ENCODE measurements around the gene SMCO2. TPM values are rescaled to one million over a fixed set of nuclear protein-coding genes. Genes with fewer than 3 reads are reported as not detected.

Gene SMCO2
- total RNA-seq, 2 donors from 2014 or later = 0.41 TPM; not detected in 1

GRCh38 chr12:27521066-27521465, 74.5 kb downstream of the SMCO2 start:
- H3K36me3 ChIP-seq = no peaks in the 10 kb centered on the region
- H3K27ac ChIP-seq = no peak overlapping the region
- DNase-seq (ENCODE audit: low spot score) = no peak
- 49% methylated on average over 4 of the region's 4 CpGs for WGBS
- no peaks in the 10 kb centered on the region for H3K27me3 ChIP-seq (replicated peaks; ENCODE audit: insufficient read depth)
- no peak for TF ChIP-seq CTCF (IDR thresholded peaks at IDR 0.05)
- TF ChIP-seq POLR2A (IDR thresholded peaks at IDR 0.05) = no peak
- no peaks in the 10 kb centered on the region for H3K4me1 ChIP-seq (replicated peaks)
- H3K4me3 ChIP-seq = no peak overlapping the region
- H3K9me3 ChIP-seq = no peaks in the 10 kb centered on the region
- intact Hi-C loops (cut with DNase I) = loop anchor here (5.0 kb wide), 2 partner anchors 84 to 116 kb away; no protein-coding TSS in a partner anchor

- no peak overlapping the region for H3K4me3 ChIP-seq
- WGBS = 93% methylated on average over 4 of the region's 4 CpGs
- intact Hi-C loops (cut with DNase I) = loop anchor here (5.0 kb wide), 2 partner anchors 85 to 115 kb away; no protein-coding TSS in a partner anchor
- H3K4me1 ChIP-seq (replicated peaks) = no peaks in the 10 kb centered on the region
- no peaks in the 10 kb centered on the region for H3K36me3 ChIP-seq
- no peaks in the 10 kb centered on the region for H3K27me3 ChIP-seq (replicated peaks; ENCODE audit: insufficient read depth)
- H3K27ac ChIP-seq = no peak overlapping the region
- no peaks in the 10 kb centered on the region for H3K9me3 ChIP-seq
- no peak for DNase-seq (ENCODE audit: low spot score)
- TF ChIP-seq POLR2A (IDR thresholded peaks at IDR 0.05) = no peak
- no peak for TF ChIP-seq POLR2AphosphoS5 (IDR thresholded peaks at IDR 0.05)
These were observed 75.4 kb downstream of the SMCO2 start for GRCh38 chr12:27521981-27522380.

- Histone ChIP-seq H3K4me1 (replicated peaks) (no peaks in the 10 kb centered on the region), H3K27ac (peak overlapping the region; percentile 85 to 88), H3K36me3 (no peaks in the 10 kb centered on the region), H3K4me3 (peak overlapping the region; percentile 65 to 67), H3K27me3 (replicated peaks; ENCODE audit: insufficient read depth) (no peaks in the 10 kb centered on the region), H3K9me3 (no peaks in the 10 kb centered on the region)
- intact Hi-C loops (cut with DNase I) = loop anchor here (5.0 kb wide), 2 partner anchors 86 to 114 kb away; no protein-coding TSS in a partner anchor
- TF ChIP-seq POLR2A (IDR thresholded peaks at IDR 0.05) = no peak
- WGBS = 0% methylated on average over 6 of the region's 6 CpGs
- DNase-seq (ENCODE audit: low spot score) = no peak
These were observed 76.7 kb downstream of the SMCO2 start for GRCh38 chr12:27523305-27523641.

- DNase-seq (ENCODE audit: low spot score) = peak; percentile 99
- TF ChIP-seq POLR2AphosphoS5 (IDR thresholded peaks at IDR 0.05) (peak; percentile 95), POLR2A (IDR thresholded peaks at IDR 0.05) (peak; percentile 89), CTCF (IDR thresholded peaks at IDR 0.05) (peak in 1 of 4 experiments; percentile 40)
- no peaks in the 10 kb centered on the region for H3K27me3 ChIP-seq (replicated peaks; ENCODE audit: insufficient read depth)
- H3K4me3 ChIP-seq = peak within 1 kb of the TSS; percentile 65 to 67
- peak within 1 kb of the TSS; percentile 85 to 88 for H3K27ac ChIP-seq
- WGBS = under 1% methylated on average over 41 of the region's 41 CpGs
- H3K4me1 ChIP-seq (replicated peaks) = no peaks in the 10 kb centered on the region
- H3K9me3 ChIP-seq = no peaks in the 10 kb centered on the region
- intact Hi-C loops (cut with DNase I) = loop anchor here (5.0 kb wide), 2 partner anchors 87 to 113 kb away; no protein-coding TSS in a partner anchor
- no peaks in the 10 kb centered on the region for H3K36me3 ChIP-seq
These were observed 77.3 kb downstream of the SMCO2 start, which contains the start of gene PPFIBP1 for GRCh38 chr12:27523642-27524493. PPFIBP1 (plus strand) TSS chr12:27524206; CDS start chr12:27633397, 109,191 bp downstream.

GRCh38 chr12:27524494-27524835, 77.9 kb downstream of the SMCO2 start:
- H3K9me3 ChIP-seq = no peaks in the 10 kb centered on the region
- TF ChIP-seq POLR2A (IDR thresholded peaks at IDR 0.05) = no peak
- TF ChIP-seq CTCF (IDR thresholded peaks at IDR 0.05) = no peak
- TF ChIP-seq POLR2AphosphoS5 (IDR thresholded peaks at IDR 0.05) = no peak
- intact Hi-C loops (cut with DNase I) = loop anchor here (5.0 kb wide), 2 partner anchors 87 to 113 kb away; no protein-coding TSS in a partner anchor
- DNase-seq (ENCODE audit: low spot score) = no peak
- no peaks in the 10 kb centered on the region for H3K36me3 ChIP-seq
- 0% methylated on average over 8 of the region's 8 CpGs for WGBS
- no peaks in the 10 kb centered on the region for H3K4me1 ChIP-seq (replicated peaks)
- H3K27me3 ChIP-seq (replicated peaks; ENCODE audit: insufficient read depth) = no peaks in the 10 kb centered on the region
- peak overlapping the region; percentile 85 to 88 for H3K27ac ChIP-seq
- peak overlapping the region; percentile 65 to 67 for H3K4me3 ChIP-seq

Measured in prostate gland (tissue), 2 donors.